Tibial nerve (tissue), 4 donors: ENCODE data around the gene ARMC6. TPM values are rescaled to one million over a fixed set of nuclear protein-coding genes. Genes with fewer than 3 reads are reported as not detected.

Source experiments
- DNase-seq, 2 donors: peaks; one replicate each; pipeline ENCODE4 v3.0.0-alpha.2; 2019; ENCODE audit warnings: low spot score in 2 of 2
- H3K27ac ChIP-seq, 4 donors: fragments of 200-600 bp; sonication (generic) in 3 of 4; one replicate each; pipeline ENCODE4 v1.5.1; 2017 to 2019; ENCODE audit warnings: mild to moderate bottlenecking in 1 of 4
- H3K27me3 ChIP-seq, 2 donors: fragments of 200-600 bp; sonication (generic) in 1 of 2; one replicate each; pipeline versions ENCODE4 v1.5.1 to v1.6.0; 2017 to 2019
- H3K36me3 ChIP-seq, 3 donors: fragments of 200-600 bp; sonication (generic); one replicate each; pipeline ENCODE4 v1.5.1; 2018 to 2019
- H3K4me1 ChIP-seq, 4 donors: fragments of 200-600 bp; sonication (generic) in 3 of 4; one replicate each; pipeline ENCODE4 v1.5.1; 2017 to 2019
- H3K4me3 ChIP-seq, 4 donors: fragments of 200-600 bp; sonication (generic) in 3 of 4; one replicate each; pipeline ENCODE4 v1.5.1; 2017 to 2019; ENCODE audit warnings: mild to moderate bottlenecking in 1 of 4, moderate library complexity in 1 of 4
- H3K9me3 ChIP-seq, 4 donors: fragments of 200-600 bp; sonication (generic) in 3 of 4; one replicate each; pipeline ENCODE4 v1.5.1; 2017 to 2019
- EP300 ChIP-seq, 2 donors: sonication (generic); formaldehyde crosslinking; IDR thresholded peaks; one replicate each; pipeline ENCODE4 v1.6.1; 2017; ENCODE audit warnings: antibody characterized with exemption in 2 of 2, mild to moderate bottlenecking in 1 of 2
- POLR2A ChIP-seq, 2 donors: fragments of 450-650 bp; IDR thresholded peaks; one replicate each; pipeline ENCODE4 v1.6.1; 2017; ENCODE audit warnings: antibody characterized with exemption in 2 of 2, mild to moderate bottlenecking in 2 of 2, moderate library complexity in 2 of 2
- WGBS, 2 donors: methylation state at CpG; one replicate each; pipeline ENCODE4 v1.1.5; 2018; 5-methylcytosine and 5-hydroxymethylcytosine counted together
- total RNA-seq, 4 donors: library from RNA; depleted of rRNA; stranded (reverse); fragments of >200 nt; gene quantifications; one replicate each; pipeline ENCODE4 v1.1.0, GENCODE V29; 2016
- TF ChIP-seq, protein P1 (sequence below), 5 experiments: fragments of 200-600 bp in 3 of 5; fragments of 450-650 bp in 2 of 5; sonication (generic) in 3 of 5; IDR thresholded peaks; one replicate each; pipeline ENCODE4 v1.5.1; 2016 to 2019; ENCODE audit warnings: antibody characterized with exemption in 5 of 5, mild to moderate bottlenecking in 3 of 5, moderate library complexity in 2 of 5

The ARMC6 gene
- total RNA-seq, 4 donors from 2014 or later: 20.0 to 40.8 (median 24.6) TPM

- Histone ChIP-seq H3K4me3 (no peak overlapping the region), H3K4me1 (peaks cover 0 to 16% (median 5%) of the 10 kb centered on the region in 4 donors), H3K27me3 (no peaks in the 10 kb centered on the region), H3K27ac (no peak overlapping the region), H3K9me3 (no peaks in the 10 kb centered on the region), H3K36me3 (peaks cover 0 to 50% (median 0%) of the 10 kb centered on the region in 3 donors)
- DNase-seq: no peak
- TF ChIP-seq, protein P1, sequence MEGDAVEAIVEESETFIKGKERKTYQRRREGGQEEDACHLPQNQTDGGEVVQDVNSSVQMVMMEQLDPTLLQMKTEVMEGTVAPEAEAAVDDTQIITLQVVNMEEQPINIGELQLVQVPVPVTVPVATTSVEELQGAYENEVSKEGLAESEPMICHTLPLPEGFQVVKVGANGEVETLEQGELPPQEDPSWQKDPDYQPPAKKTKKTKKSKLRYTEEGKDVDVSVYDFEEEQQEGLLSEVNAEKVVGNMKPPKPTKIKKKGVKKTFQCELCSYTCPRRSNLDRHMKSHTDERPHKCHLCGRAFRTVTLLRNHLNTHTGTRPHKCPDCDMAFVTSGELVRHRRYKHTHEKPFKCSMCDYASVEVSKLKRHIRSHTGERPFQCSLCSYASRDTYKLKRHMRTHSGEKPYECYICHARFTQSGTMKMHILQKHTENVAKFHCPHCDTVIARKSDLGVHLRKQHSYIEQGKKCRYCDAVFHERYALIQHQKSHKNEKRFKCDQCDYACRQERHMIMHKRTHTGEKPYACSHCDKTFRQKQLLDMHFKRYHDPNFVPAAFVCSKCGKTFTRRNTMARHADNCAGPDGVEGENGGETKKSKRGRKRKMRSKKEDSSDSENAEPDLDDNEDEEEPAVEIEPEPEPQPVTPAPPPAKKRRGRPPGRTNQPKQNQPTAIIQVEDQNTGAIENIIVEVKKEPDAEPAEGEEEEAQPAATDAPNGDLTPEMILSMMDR (IDR thresholded peaks at IDR 0.05): no peak
- TF ChIP-seq POLR2A (IDR thresholded peaks at IDR 0.05): no peak
- TF ChIP-seq EP300 (IDR thresholded peaks at IDR 0.05): no peak
- 74 to 77% methylated on average over 10 to 12 of the region's 12 CpGs for WGBS, 2 donors
Measured at GRCh38 chr19:19059837-19060611, 26.6 kb downstream of the ARMC6 start.

GRCh38 chr19:19061506-19061905 lies 28.1 kb downstream of the ARMC6 start:
- H3K27ac ChIP-seq: peak overlapping the region in 1 of 4 donors; percentile 91
- TF ChIP-seq, protein P1 (IDR thresholded peaks at IDR 0.05): no peak
- TF ChIP-seq POLR2A (IDR thresholded peaks at IDR 0.05) (no peak), EP300 (IDR thresholded peaks at IDR 0.05) (no peak)
- H3K9me3 ChIP-seq: no peaks in the 10 kb centered on the region
- peaks cover 0 to 25% (median 8%) of the 10 kb centered on the region in 4 donors for H3K4me1 ChIP-seq
- peaks cover 0 to 36% (median 0%) of the 10 kb centered on the region in 3 donors for H3K36me3 ChIP-seq
- H3K4me3 ChIP-seq: no peak overlapping the region
- no peak for DNase-seq
- H3K27me3 ChIP-seq: no peaks in the 10 kb centered on the region
- 78% methylated on average over 8 of the region's 8 CpGs for WGBS, 2 donors

- 72 to 74% methylated on average over 4 of the region's 4 CpGs for WGBS, 2 donors
- Histone ChIP-seq H3K4me3 (peak overlapping the region in 3 of 4 donors; percentile 69 to 83 (median 76)), H3K36me3 (peaks cover 0 to 25% (median 0%) of the 10 kb centered on the region in 3 donors), H3K9me3 (no peaks in the 10 kb centered on the region), H3K27me3 (no peaks in the 10 kb centered on the region), H3K4me1 (peaks cover 0 to 25% (median 8%) of the 10 kb centered on the region in 4 donors), H3K27ac (peak overlapping the region; percentile 82 to 93 (median 90))
- TF ChIP-seq POLR2A (IDR thresholded peaks at IDR 0.05): no peak
- TF ChIP-seq, protein P1 (IDR thresholded peaks at IDR 0.05): no peak
- no peak for DNase-seq
Measured at GRCh38 chr19:19062454-19063182, 29.2 kb downstream of the ARMC6 start.

DNA sequence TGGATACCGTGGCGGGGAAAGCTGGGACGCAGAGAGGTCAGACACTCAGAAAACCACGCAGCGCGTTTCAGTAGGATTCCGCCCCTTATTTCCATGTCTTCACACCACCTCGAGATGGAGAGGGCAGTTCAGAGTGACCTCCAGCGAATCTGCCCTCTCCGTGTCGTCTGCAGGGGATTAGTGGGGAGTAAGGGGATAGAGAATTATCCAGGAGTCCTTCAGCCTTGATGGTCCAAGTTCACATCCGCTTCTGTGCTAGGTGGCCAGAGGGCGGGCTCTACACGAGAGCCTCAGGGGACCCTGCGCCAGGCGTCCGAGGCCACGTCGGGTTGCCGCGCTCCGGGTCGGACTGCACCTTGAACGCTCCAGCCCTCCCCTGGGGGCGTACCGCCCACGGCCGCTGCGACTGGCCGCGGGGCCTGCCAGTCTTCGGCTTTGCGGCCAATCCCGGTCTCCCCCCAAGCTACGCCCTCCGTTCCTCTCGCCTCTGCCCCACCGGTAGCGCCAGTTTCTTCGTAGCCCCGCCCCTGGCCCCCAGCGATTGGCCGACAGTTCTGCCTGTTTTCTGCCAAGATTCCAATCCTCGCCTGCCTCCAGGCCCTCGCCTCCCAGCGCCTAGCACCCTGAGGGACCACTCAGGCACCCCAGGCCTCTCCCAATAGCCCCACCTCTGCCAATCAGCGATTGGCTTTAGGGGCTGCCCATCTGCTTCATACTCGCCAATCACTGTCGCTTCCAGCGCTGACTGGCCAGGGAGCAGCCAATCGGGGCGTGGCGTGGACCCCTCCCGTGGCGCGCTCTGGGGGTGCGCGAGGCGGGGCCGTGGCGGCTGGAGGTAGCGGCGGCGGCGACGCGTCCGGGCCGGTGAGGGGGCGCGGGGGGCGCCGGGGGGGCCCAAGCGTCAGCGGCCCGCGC lies 30.0 kb downstream of the ARMC6 start, which contains the start of gene SLC25A42:
Gene SLC25A42, plus strand, starts transcription at position 812 of the 915 bp plus-strand sequence. CDS start 32,131 bp downstream, outside the sequence.
- DNase-seq: peak; percentile 99 to 100
- H3K27me3 ChIP-seq: no peaks in the 10 kb centered on the region
- 2% methylated on average over 49 to 50 of the region's 77 CpGs for WGBS, 2 donors
- peak within 1 kb of the TSS; percentile 82 to 93 (median 90) for H3K27ac ChIP-seq
- TF ChIP-seq POLR2A (IDR thresholded peaks at IDR 0.05) (peak; percentile 21 to 49), EP300 (IDR thresholded peaks at IDR 0.05) (peak; percentile 69 to 80)
- TF ChIP-seq, protein P1 (IDR thresholded peaks at IDR 0.05): peak in 1 of 5 experiments; percentile 18
- peaks cover 0 to 17% (median 0%) of the 10 kb centered on the region in 3 donors for H3K36me3 ChIP-seq
- H3K9me3 ChIP-seq: no peaks in the 10 kb centered on the region
- peaks cover 0 to 25% (median 8%) of the 10 kb centered on the region in 4 donors for H3K4me1 ChIP-seq
- H3K4me3 ChIP-seq: peak within 1 kb of the TSS; percentile 64 to 83 (median 72)
